Measurements from ENCODE around the gene DNAJC11.

DNA sequence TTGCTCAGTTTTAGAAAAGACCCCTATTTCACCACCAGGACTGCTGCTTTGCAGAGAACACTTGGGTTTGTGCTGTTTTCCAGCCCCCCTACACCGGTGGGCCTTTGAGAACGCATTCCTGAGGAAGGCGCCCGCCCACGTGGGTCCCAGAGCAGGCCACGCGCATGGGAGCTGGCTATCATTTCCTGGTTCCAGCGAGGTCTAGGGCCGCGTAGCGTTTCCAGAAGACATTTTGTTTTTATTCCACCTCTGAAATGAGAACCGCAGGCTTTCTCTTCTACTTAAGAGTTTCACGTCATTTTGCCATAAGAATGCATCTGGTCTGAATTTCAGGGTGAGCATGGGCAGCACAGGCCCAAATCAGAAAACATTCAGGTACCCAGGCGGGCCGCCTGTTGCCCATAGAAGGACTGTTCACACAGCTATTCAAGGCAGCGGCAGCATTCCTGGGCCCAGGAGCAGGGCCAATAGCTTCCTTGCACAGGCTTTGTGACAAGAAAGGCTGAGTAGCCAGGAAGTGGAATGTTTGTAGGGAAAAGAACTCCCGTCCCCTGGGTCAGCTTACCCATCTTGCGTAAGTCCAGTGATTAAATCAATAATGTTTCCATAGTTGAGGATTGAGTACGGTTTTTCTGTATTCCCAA, 97.6 kb downstream of the DNAJC11 start:
- TF ChIP-seq RFX5 (IDR thresholded peaks at IDR 0.05) (no peak), POLR2A (IDR thresholded peaks at IDR 0.05; ENCODE audit: low read length) (no peak), RNF2 (IDR thresholded peaks at IDR 0.05; ENCODE audit: borderline replicate concordance, low read depth) (no peak)
- TF ChIP-seq, protein P1, sequence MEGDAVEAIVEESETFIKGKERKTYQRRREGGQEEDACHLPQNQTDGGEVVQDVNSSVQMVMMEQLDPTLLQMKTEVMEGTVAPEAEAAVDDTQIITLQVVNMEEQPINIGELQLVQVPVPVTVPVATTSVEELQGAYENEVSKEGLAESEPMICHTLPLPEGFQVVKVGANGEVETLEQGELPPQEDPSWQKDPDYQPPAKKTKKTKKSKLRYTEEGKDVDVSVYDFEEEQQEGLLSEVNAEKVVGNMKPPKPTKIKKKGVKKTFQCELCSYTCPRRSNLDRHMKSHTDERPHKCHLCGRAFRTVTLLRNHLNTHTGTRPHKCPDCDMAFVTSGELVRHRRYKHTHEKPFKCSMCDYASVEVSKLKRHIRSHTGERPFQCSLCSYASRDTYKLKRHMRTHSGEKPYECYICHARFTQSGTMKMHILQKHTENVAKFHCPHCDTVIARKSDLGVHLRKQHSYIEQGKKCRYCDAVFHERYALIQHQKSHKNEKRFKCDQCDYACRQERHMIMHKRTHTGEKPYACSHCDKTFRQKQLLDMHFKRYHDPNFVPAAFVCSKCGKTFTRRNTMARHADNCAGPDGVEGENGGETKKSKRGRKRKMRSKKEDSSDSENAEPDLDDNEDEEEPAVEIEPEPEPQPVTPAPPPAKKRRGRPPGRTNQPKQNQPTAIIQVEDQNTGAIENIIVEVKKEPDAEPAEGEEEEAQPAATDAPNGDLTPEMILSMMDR (IDR thresholded peaks at IDR 0.05), result no peak

Measured in A549 (cell line).